HG03060 (cell line): Measurements from ENCODE around the gene TTC31.
"Not testable (repeated sequence)": the region's sequence is repeated elsewhere in the genome, so short reads cannot be mapped to it uniquely, and the experiment has no call there.

Experiments used
- ATAC-seq: cut with Tn5 transposase; IDR thresholded peaks from one replicate; pipeline ENCODE4 v1.9.1; 2021; ENCODE audit warnings: low read depth, moderate number of reproducible peaks; ENCODE audit not compliant: unreplicated experiment

Gene TTC31

DNA sequence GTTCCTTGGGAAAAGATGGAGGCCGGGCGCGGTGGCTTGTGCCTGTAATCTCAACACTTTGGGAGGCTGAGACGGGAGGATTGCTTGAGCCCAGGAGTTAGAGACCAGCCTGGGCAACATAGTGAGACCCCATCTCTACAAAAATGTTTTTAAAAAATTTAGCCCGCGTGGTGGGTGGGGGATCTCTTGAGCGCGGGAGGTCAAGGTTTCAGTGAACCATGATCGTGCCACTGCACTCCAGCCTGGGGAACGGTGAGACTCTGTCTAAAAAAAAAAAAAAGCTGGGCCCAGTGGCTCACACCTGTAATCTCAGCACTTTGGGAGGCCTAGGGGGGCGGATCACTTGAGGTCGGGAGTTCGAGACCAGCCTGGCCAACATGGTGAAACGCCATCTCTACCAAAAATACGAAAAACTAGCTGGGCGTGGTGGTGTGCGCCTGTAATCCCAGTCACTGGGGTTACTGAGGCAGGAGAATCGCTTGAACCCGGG is 839 bp downstream of the TTC31 start:
- ATAC-seq: not testable (repeated sequence)

DNA sequence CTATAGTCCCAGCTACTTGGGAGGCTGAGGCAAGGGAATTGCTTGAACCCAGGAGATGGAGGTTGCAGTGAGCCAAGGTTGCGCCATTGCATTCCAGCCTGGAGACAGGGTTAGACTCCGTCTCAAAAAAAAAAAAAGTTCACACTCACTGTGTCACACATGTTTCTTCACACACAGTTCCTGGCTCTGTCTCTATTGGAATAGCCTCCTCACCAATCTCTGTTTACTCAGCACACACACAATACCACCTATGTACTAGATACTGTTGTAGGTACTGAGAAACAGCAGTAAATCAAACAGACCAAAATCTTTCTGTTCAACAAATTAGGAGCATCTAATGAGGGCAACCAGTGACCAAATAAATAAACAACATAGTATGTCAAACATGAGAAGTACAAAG is 3.3 kb downstream of the TTC31 start:
- ATAC-seq: no peak

DNA sequence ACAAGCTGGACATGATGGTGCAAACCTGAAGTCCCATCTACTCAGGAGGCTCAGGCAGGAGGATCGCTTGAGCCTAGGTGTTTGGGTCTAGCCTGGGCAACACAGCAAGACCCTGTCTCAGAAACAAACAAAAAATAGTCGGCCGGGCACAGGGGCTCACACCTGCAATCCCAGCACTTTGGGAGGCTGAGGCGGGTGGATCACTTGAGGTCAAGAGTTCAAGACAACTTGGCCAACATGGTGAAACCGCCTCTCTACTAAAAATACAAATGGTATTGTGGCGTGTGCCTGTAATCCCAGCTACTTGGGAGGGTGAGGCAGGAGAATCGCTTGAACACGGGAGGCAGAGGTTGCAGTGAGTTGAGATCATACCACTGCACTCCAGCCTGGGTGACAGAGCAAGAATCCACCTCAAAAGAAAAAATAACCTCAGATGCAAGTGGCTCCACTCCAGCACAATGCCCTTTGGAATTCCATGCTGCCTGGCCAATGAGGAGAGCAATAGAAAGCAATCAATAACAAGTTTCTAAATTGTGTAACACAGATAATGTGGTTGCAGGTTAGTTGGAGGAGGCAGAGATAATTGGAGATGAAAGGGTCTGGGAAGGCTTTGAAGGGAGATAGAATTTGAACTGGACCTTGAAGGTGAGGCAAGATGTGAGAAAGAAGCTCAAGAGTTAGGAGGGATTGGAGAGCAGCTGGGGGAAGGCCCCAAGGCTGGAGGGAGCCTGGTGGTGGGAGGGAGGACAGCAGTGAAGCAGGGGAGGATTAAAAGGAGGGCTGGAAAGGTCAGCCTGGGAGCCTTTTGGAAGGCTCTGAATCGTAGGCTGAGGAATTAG is 6.0 kb downstream of the TTC31 start:
- ATAC-seq: no peak

DNA sequence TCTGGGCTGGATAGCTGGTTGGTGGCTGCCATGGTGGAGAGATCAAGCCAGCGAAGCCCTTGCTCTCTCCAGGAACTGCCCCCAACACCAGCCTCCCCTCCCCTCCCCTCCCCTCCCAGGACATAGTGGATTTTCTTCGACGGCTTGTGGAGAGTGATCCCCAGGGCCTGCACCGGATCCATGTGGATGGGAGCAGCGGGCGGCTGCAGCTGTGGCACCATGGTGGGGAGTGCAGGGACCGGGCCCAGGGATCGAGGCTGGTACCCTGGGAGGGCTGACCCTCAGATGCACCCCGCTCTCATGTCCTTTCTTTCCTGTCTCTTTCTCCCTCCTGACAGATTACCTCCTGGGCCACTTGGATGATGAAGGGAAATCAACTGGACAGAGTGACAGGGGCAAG is 7.0 kb downstream of the TTC31 start:
- ATAC-seq: no peak

DNA sequence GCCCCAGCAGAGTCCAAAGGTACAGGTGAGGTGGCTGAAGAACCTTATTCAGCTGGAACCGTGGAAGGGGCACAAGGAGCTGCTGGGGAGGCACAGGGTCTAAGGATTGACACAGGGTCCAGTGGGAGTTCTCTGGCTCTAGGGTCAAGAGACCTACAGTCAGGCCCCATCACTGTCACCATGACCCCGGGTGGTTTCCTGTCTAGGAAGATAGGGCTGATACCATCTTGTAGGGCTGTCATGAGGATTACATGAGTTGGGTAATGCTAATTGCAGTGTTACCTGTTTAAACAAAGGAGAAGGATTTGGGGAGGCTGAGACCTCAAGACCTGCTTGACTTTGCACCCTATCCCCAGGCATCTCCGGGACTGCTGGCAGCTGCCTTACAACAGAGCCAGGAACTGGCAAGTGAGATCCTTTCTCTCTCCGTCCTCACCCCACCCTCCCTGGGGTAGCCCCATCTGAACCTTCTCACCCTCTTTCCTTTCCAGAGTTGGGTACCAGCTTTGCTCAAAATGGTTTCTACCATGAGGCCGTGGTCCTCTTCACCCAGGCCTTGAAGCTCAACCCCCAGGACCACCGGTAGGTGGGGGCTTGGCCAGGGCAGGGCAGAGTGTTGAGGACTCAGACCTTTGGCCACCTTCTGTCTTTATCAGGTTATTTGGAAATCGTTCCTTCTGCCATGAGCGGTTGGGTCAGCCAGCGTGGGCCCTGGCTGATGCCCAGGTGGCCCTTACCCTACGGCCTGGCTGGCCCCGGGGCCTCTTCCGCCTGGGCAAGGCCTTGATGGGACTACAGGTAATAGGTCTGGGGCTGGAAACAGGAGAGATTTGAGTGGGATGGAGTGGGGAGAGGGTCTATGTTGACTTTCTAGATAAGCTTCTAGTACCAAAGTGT is 9.0 kb downstream of the TTC31 start:
- no peak for ATAC-seq

DNA sequence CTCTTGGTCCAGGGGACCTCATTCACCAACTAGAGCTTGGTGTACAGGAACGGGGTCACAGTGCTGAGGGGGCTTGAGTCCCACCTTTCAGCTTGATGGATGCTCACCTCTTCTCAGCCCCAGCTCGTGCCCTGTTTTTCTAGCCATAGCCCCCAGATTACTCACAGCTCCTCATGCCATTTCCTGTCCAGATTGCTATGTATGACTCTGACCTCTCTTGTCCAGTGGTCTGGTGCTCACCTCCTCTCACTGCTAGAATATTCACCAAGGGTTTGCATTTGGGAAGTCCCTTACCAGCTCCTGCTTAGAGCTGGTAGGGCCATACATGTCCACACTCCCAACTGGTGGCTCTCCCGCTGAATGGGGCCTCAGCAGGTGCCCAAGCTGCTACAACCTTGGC is 10.7 kb downstream of the TTC31 start:
- ATAC-seq: no peak

DNA sequence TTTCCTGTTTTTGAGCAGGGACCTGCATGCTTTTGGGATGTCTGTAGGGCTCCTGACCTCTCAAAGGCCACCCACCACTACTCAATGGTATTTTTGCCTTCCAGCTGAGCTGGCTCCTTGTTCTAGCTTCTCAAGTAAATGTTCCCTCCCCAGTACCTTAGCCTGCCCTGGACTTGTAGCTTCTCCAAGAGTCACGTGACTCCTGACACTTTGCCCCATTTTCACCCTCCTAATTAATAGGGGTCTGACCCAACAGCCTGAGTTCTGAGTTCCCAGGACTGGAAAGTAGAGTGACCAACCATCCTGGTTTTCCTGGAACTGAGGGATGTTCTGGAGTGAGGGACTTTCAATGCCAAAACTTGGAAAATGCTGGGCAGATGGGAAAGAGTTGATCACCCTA is 12.6 kb downstream of the TTC31 start:
- no peak for ATAC-seq

DNA sequence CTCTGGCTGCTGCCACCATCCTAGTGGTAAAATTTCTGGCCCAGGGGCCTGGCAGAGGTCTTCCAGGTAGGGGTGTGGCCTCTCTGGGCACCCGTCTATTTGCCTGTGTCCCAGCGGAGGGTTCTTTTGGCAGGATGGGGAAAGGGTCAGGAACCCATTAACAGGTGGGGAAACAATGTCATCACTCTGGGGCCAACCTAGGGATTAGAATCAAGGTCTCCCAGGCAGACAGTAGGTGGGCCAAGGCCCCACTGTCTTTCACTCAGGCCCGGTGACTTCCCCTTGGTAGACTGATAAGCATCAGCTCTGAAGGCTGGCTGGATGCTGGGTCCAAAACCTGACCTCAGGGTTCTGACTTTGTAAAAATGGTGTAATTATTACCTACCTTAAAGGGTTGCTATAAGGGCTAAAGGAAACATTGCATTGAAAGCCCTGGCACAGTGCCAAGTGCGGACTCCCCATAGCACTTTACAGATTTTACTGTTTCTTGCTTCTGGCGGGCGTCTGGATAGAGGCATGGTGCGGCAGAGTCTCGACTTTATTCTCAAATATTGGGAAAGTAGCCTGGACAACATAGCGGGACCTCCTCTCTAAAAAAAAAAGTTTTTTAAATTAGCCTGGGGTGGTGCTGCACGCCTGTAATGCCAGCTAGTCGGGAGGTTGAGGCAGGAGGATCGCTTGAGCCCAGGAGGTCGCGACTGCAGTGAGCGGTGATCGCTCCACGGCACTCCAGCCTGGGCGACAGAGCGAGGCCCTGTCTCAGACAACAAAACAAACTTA is 14.3 kb downstream of the TTC31 start:
- no peak for ATAC-seq

DNA sequence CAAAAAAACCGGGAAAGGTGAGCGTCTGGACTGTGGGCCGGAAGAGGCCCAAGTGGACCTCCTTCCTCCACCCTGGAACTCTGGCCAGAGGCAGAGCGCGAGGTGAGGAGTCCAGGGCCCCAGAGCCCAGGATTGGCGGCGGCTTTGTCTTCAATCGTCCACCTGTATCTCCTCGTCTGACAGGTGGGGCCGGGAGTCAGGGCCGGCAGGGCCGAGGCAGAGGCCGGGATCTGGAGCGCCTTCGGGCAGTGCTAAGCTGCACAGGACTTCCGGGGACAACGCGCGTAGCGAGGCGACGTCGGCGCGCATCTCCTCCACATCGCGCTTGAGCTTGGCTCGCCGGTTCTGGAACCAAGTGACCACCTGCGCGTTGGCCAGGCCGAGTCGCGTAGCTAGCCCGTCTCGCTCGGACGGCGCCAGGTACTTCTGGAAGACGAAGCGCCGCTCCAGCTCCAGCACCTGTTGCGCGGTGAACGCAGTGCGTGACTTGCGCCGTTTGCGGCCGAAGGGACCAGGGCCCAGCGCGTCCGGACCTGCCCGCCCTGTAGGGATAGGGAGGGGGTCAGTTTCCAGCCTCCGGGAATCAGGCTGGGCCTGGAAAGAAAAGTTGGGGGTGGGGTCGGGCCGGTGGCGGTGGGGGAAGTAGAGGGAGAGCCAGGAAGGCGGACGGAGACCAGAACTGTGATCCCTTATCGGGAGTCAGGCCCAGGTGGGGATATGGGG is 15.1 kb downstream of the TTC31 start:
- no peak for ATAC-seq

DNA sequence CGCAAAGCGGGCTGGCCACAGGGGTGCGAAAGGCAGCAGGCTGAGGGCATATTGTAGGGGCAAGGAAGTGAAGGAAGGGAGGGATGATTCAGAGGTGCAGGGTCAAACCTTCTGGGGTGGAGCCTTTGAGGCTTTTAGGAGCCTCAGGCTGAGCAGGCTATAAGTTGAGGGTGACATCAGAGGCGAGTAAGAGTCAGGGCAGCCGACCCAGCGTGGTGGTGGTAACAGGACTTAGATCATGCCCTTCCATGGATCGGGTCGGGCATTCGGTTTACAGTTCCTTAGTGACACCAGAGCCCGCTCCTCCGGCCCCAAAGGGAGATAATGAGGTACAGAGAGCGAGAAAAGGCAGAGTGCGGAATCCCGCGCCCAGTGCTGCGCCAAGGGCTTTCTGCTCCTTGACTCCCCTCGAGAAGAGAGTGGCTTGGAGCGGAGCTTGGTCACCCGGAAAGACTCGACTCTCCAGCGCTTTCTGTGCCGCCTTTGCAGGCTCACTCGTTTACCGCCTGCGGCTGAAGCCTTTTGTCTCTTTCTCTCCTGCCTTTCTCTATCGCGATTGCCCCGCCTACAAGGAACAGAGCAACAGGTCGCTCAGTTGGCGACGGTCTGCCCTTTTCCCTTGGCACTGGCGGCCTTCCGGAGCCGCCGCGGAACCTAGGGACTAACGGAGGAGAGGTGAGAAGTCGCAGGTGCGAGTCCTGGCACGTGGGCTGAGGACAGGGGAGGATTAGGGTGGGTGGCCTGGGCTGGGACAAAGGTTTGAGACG is 15.8 kb downstream of the TTC31 start:
- no peak for ATAC-seq

DNA sequence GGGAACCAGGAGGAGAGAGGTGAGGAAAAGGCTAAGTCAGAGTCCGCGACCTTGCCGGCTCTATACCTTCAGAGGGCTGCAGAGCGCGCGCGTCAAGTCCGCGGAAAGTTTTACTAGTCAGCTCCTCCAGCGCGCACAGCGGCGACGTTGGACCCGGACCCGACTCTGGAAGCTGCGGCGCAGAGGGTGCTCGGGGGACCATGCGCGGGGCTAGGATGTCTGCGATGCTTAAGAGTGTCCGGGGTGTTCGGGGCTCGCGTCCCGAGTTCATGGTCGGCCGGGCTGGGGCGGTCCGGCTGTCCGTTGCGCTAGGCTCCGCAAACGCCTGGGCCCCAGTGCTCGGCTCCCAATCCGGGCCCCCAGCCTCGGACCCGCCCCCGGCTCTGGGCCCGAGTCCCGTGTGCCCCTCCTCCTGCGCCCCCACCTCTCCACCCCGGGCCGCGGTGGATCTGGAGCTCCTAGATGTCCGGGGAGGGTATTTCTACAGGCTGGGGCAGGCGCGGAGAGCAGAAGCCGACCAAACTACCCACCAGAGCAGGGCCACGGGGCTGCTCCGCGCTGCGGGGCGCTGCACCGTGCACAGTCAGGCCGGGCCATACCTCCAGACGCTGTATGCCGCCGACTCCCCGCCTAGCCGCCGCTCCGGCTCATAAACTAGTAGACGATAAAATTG is 16.5 kb downstream of the TTC31 start, which contains the start of gene LBX2:
Gene LBX2 (minus strand): TSS at position 337 of the 673 bp plus-strand sequence. CDS start 66 bp downstream, at position 271.
- no peak for ATAC-seq

DNA sequence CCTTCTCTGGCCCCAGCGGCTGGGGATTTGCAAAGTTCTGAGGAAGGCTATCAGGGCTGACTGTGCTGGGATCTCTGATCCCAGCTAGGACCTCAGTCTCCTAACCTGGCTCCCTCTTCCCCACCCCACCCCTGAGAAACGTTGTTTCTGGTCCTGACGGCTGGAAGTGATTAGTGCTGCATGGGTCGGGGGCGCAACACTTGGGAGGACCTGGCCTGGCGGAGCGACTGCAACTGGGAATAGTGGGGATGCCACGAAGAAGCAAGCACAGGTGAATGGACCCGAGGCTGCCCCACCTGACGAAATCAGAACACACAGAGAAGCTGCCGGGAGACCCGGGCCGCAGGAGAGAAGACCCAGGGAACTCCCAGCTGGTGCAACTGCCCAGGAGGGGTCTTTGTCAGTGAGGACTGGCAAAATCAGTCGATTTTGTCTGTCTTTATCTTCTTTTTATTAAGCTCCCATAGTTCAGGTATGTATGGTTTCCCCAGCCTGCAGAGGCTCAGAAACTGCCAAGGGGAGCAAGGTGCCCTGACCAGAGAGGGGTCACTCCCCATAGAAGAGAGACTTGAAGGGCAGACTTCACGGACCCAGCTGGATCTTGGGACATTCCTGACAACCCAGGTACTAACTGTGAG is 17.2 kb downstream of the TTC31 start:
- ATAC-seq: no peak

DNA sequence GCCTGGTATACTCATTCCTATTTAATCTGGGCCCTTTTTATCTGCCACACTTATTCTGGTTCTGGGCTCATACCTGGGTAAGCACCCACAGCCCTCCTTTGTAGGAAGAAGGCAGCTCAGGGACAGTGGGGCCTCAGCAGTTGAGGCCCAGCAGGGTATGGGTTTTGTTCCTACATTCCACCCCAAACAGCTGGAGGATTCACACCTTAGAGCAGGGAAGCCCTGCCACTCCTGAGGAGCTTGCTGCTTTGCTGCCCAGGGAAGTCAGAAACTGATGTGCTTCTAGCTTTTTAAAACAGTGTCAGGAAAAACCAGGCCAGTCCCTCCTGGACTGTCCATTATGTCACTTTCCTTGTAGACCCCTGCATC is 17.7 kb downstream of the TTC31 start:
- no peak for ATAC-seq

DNA sequence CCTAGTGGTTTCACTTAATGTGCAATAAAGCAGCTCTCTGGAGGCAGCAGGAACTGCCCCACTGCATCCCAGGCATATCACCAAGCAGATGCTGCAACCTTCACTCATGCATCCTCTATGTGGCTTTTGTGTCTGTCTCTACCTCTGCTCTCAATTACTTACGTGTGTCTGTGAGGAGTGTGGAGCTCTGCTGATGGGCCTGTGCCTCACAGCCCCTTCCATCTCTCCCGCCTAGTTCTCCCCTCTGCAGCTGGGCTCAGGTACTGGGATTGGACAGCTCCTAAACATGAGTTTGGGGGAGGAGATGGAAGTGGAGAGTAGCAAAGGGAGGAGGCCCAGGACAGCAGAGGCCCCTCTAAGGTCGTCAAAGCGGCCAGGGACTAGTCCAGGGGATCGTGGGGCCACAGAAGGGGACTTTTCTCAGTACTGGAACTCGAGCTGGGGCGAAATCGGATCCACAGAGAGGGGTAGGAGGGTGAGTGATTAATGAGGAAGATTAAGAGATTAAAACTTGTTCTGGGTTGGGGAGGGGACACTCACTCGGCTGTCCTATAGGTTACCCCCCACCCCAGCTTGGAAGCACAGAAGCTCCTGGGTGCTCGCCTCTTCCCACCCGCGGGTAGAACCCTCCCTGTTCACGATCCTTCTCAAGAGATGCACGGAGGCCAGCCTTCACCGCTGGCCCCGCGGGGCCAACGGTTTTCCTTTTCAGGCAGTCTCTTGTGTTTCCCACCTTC is 18.6 kb downstream of the TTC31 start:
- no peak for ATAC-seq

DNA sequence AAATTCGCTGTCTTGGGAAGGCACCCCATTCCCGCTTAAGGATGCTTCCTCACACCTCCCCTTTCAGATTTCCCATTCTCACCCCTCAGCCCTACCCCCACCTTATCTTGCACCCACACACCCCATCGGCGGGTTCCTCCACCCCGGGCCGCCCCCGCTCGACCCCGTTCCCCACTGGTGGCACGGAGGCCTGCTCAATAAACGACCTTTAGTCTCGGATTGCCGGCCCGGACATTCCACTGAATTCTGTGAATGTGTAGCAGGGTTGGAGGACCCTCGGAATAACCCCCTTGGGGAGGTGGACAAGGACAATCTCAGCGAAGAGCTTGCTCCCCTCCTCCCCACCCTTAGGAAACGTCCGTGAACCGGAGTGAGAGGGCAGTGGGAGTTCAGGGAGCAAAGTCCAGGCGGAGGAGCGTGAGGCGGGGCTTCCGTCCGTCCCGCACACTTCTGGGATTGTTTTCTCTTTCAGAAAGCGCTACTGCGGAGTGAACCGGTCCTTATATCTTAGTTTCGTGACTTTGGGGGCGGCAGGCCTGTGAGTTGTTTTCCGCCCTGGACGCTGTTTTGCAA is 19.4 kb downstream of the TTC31 start:
- ATAC-seq: no peak

DNA sequence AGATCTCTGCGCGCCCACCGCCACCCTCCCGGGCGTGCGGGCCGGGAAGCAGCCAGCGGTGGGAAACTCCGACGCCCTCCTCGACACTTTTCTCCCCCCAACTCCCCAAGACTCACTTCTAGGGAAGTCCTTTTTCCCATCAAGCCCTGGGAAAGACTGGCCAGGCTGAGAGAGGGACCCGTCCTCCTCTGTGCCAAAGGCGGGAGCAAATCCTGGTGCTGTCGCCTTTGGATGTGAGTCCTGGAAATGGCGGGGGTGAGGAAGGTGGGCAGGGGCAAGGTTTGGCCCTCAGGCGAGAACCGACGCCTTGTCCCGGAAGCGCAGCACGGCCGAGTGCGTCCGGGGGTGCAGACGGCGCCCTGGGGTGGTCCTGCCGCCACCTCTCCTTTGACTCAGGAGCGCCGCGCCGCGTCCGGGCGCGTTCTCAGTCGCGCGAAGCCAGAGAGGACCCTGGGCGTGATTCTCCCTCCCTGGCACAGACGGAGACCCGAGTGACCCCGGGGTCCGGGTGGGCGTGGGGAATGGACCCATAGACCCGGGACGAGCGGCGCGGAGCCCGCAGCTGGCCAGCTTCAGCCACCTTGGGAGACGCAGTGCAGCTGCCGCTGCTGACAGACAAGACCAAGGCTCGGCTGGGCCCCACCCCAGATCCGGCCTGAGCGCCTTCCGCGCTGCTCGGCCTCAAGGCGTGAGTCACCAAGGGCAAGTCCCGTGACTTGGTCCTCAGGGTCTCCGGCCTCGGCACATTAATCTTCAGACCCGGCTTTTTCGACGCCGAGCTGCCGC is 20.0 kb downstream of the TTC31 start:
- ATAC-seq: no peak
